Ascending aorta (tissue), 2 donors: ENCODE measurements around the gene ANKRD10. TPM values are rescaled to one million over a fixed set of nuclear protein-coding genes. Genes with fewer than 3 reads are reported as not detected.
"Not testable (repeated sequence)": the region's sequence is repeated elsewhere in the genome, so short reads cannot be mapped to it uniquely, and the experiment has no call there.

Experiments used
- DNase-seq, 2 donors: peaks; one replicate each; pipeline ENCODE4 v3.0.0-alpha.2; 2019; ENCODE audit warnings: low spot score in 2 of 2
- H3K27ac ChIP-seq, 2 donors: fragments of 200-600 bp; sonication (generic); one replicate each; pipeline ENCODE4 v1.5.1; 2016 to 2017; ENCODE audit warnings: mild to moderate bottlenecking in 1 of 2
- H3K27me3 ChIP-seq: fragments of 200-600 bp; sonication (generic); one replicate; pipeline ENCODE4 v1.5.1; 2017
- H3K36me3 ChIP-seq, 2 donors: fragments of 200-600 bp; sonication (generic); one replicate each; pipeline ENCODE4 v1.5.1; 2016
- H3K4me1 ChIP-seq, 2 donors: fragments of 200-600 bp; sonication (generic); one replicate each; pipeline ENCODE4 v1.5.1; 2016 to 2017; ENCODE audit warnings: mild to moderate bottlenecking in 1 of 2
- H3K4me3 ChIP-seq, 2 donors: fragments of 200-600 bp; sonication (generic); one replicate each; pipeline ENCODE4 v1.5.1; 2016 to 2017; ENCODE audit warnings: mild to moderate bottlenecking in 1 of 2
- H3K9me3 ChIP-seq, 2 donors: fragments of 200-600 bp; sonication (generic); one replicate each; pipeline ENCODE4 v1.5.1; 2016
- CTCF ChIP-seq, 3 experiments: fragments of 200-600 bp in 2 of 3; fragments of 450-650 bp in 1 of 3; sonication (generic) in 2 of 3; IDR thresholded peaks; one replicate each; pipeline ENCODE4 v1.5.1; 2016 to 2019; ENCODE audit warnings: antibody characterized with exemption in 3 of 3, mild to moderate bottlenecking in 1 of 3, moderate library complexity in 1 of 3
- intact Hi-C: fragments of 100-400 bp; cut with DNase I; formaldehyde crosslinking; loops from one replicate; pipeline ENCODE4 v1.15.1; 2023
- total RNA-seq: library from RNA; depleted of rRNA; stranded (reverse); fragments of >200 nt; gene quantifications from one replicate; pipeline ENCODE4 v1.1.0, GENCODE V29; 2016

The ANKRD10 gene
- total RNA-seq, 1 donor from 2014 or later: 100 TPM

- Histone ChIP-seq H3K36me3 (no peaks in the 10 kb centered on the region), H3K9me3 (no peaks in the 10 kb centered on the region), H3K27ac (no peak overlapping the region), H3K4me3 (no peak overlapping the region), H3K27me3 (no peaks in the 10 kb centered on the region), H3K4me1 (no peaks in the 10 kb centered on the region)
- DNase-seq: no peak
- TF ChIP-seq CTCF (IDR thresholded peaks at IDR 0.05): no peak
- intact Hi-C loops: no loop called here
Observed at GRCh38 chr13:110838116-110838515, 76.8 kb downstream of the ANKRD10 start.

- intact Hi-C loops, H3K4me3 ChIP-seq, H3K27ac ChIP-seq, H3K36me3 ChIP-seq, H3K27me3 ChIP-seq, H3K4me1 ChIP-seq, DNase-seq, H3K9me3 ChIP-seq: not testable (repeated sequence)
Observed at GRCh38 chr13:110837397-110838061, 77.3 kb downstream of the ANKRD10 start.

GRCh38 chr13:110836605-110836903 lies 78.3 kb downstream of the ANKRD10 start:
- no peak for DNase-seq
- H3K36me3 ChIP-seq: no peaks in the 10 kb centered on the region
- intact Hi-C loops: no loop called here
- no peaks in the 10 kb centered on the region for H3K4me1 ChIP-seq
- H3K27ac ChIP-seq: no peak overlapping the region
- no peaks in the 10 kb centered on the region for H3K9me3 ChIP-seq
- no peak for TF ChIP-seq CTCF (IDR thresholded peaks at IDR 0.05)
- H3K27me3 ChIP-seq: no peaks in the 10 kb centered on the region
- H3K4me3 ChIP-seq: no peak overlapping the region

- Histone ChIP-seq H3K27me3 (no peaks in the 10 kb centered on the region), H3K36me3 (no peaks in the 10 kb centered on the region), H3K4me1 (no peaks in the 10 kb centered on the region), H3K9me3 (no peaks in the 10 kb centered on the region), H3K27ac (no peak overlapping the region), H3K4me3 (no peak overlapping the region)
- no peak for DNase-seq
- intact Hi-C loops: no loop called here
- no peak for TF ChIP-seq CTCF (IDR thresholded peaks at IDR 0.05)
Observed at GRCh38 chr13:110835721-110836604, 78.9 kb downstream of the ANKRD10 start.

GRCh38 chr13:110834572-110834971 lies 80.3 kb downstream of the ANKRD10 start:
- Histone ChIP-seq H3K4me3 (no peak overlapping the region), H3K4me1 (no peaks in the 10 kb centered on the region), H3K9me3 (no peaks in the 10 kb centered on the region), H3K27ac (no peak overlapping the region), H3K36me3 (no peaks in the 10 kb centered on the region), H3K27me3 (no peaks in the 10 kb centered on the region)
- DNase-seq: no peak
- intact Hi-C loops: no loop called here
- TF ChIP-seq CTCF (IDR thresholded peaks at IDR 0.05): no peak

- no peaks in the 10 kb centered on the region for H3K9me3 ChIP-seq
- no peaks in the 10 kb centered on the region for H3K4me1 ChIP-seq
- no peak for DNase-seq
- intact Hi-C loops: no loop called here
- H3K27ac ChIP-seq: no peak overlapping the region
- no peaks in the 10 kb centered on the region for H3K36me3 ChIP-seq
- no peaks in the 10 kb centered on the region for H3K27me3 ChIP-seq
- no peak overlapping the region for H3K4me3 ChIP-seq
- no peak for TF ChIP-seq CTCF (IDR thresholded peaks at IDR 0.05)
Observed at GRCh38 chr13:110832531-110832930, 82.3 kb downstream of the ANKRD10 start.
